Tibial nerve (tissue), 4 donors: ENCODE data around the gene FBLN1. TPM values are rescaled to one million over a fixed set of nuclear protein-coding genes. Genes with fewer than 3 reads are reported as not detected.

ENCODE experiments used
- DNase-seq, 2 donors: peaks; one replicate each; pipeline ENCODE4 v3.0.0-alpha.2; 2019; ENCODE audit warnings: low spot score in 2 of 2
- H3K27ac ChIP-seq, 4 donors: fragments of 200-600 bp; sonication (generic) in 3 of 4; one replicate each; pipeline ENCODE4 v1.5.1; 2017 to 2019; ENCODE audit warnings: mild to moderate bottlenecking in 1 of 4
- H3K27me3 ChIP-seq, 2 donors: fragments of 200-600 bp; sonication (generic) in 1 of 2; one replicate each; pipeline versions ENCODE4 v1.5.1 to v1.6.0; 2017 to 2019
- H3K36me3 ChIP-seq, 3 donors: fragments of 200-600 bp; sonication (generic); one replicate each; pipeline ENCODE4 v1.5.1; 2018 to 2019
- H3K4me1 ChIP-seq, 4 donors: fragments of 200-600 bp; sonication (generic) in 3 of 4; one replicate each; pipeline ENCODE4 v1.5.1; 2017 to 2019
- H3K4me3 ChIP-seq, 4 donors: fragments of 200-600 bp; sonication (generic) in 3 of 4; one replicate each; pipeline ENCODE4 v1.5.1; 2017 to 2019; ENCODE audit warnings: mild to moderate bottlenecking in 1 of 4, moderate library complexity in 1 of 4
- H3K9me3 ChIP-seq, 4 donors: fragments of 200-600 bp; sonication (generic) in 3 of 4; one replicate each; pipeline ENCODE4 v1.5.1; 2017 to 2019
- CTCF ChIP-seq, 5 experiments: fragments of 200-600 bp in 3 of 5; fragments of 450-650 bp in 2 of 5; sonication (generic) in 3 of 5; IDR thresholded peaks; one replicate each; pipeline ENCODE4 v1.5.1; 2016 to 2019; ENCODE audit warnings: antibody characterized with exemption in 5 of 5, mild to moderate bottlenecking in 3 of 5, moderate library complexity in 2 of 5
- EP300 ChIP-seq, 2 donors: sonication (generic); formaldehyde crosslinking; IDR thresholded peaks; one replicate each; pipeline ENCODE4 v1.6.1; 2017; ENCODE audit warnings: antibody characterized with exemption in 2 of 2, mild to moderate bottlenecking in 1 of 2
- POLR2A ChIP-seq, 2 donors: fragments of 450-650 bp; IDR thresholded peaks; one replicate each; pipeline ENCODE4 v1.6.1; 2017; ENCODE audit warnings: antibody characterized with exemption in 2 of 2, mild to moderate bottlenecking in 2 of 2, moderate library complexity in 2 of 2
- WGBS, 2 donors: methylation state at CpG; one replicate each; pipeline ENCODE4 v1.1.5; 2018; 5-methylcytosine and 5-hydroxymethylcytosine counted together
- total RNA-seq, 4 donors: library from RNA; depleted of rRNA; stranded (reverse); fragments of >200 nt; gene quantifications; one replicate each; pipeline ENCODE4 v1.1.0, GENCODE V29; 2016

Gene FBLN1
- total RNA-seq, 4 donors from 2014 or later = 172 to 1,145 (median 351) TPM

- no peak overlapping the region for H3K4me3 ChIP-seq
- no peak overlapping the region for H3K27ac ChIP-seq
- H3K4me1 ChIP-seq = peaks cover 0 to 65% (median 11%) of the 10 kb centered on the region in 4 donors
Observed at GRCh38 chr22:45508814-45509213, 6.1 kb downstream of the FBLN1 start.

GRCh38 chr22:45510376-45511232 lies 7.9 kb downstream of the FBLN1 start:
- TF ChIP-seq CTCF (IDR thresholded peaks at IDR 0.05) (no peak), POLR2A (IDR thresholded peaks at IDR 0.05) (no peak), EP300 (IDR thresholded peaks at IDR 0.05) (no peak)
- no peak for DNase-seq
- Histone ChIP-seq H3K27me3 (peaks cover 0 to 24% of the 10 kb centered on the region in 2 donors), H3K4me1 (peaks cover 0 to 62% (median 9%) of the 10 kb centered on the region in 4 donors), H3K27ac (peak overlapping the region in 2 of 4 donors; percentile 29 to 89), H3K4me3 (no peak overlapping the region), H3K9me3 (no peaks in the 10 kb centered on the region), H3K36me3 (no peaks in the 10 kb centered on the region)
- 70 to 75% methylated on average over 12 to 14 of the region's 14 CpGs for WGBS, 2 donors

More at GRCh38 chr22:45508814-45509213, 6.1 kb downstream of the FBLN1 start:
- DNase-seq = no peak
- H3K36me3 ChIP-seq = no peaks in the 10 kb centered on the region
- H3K27me3 ChIP-seq = peaks cover 0 to 40% of the 10 kb centered on the region in 2 donors
- WGBS, 2 donors = 88 to 94% methylated on average over 4 of the region's 4 CpGs
- no peaks in the 10 kb centered on the region for H3K9me3 ChIP-seq
- no peak for TF ChIP-seq CTCF (IDR thresholded peaks at IDR 0.05)
- no peak for TF ChIP-seq EP300 (IDR thresholded peaks at IDR 0.05)
- no peak for TF ChIP-seq POLR2A (IDR thresholded peaks at IDR 0.05)

- Histone ChIP-seq H3K9me3 (no peaks in the 10 kb centered on the region), H3K27me3 (peaks cover 0 to 14% of the 10 kb centered on the region in 2 donors), H3K4me3 (no peak overlapping the region), H3K36me3 (no peaks in the 10 kb centered on the region), H3K27ac (peak overlapping the region; percentile 51 to 89 (median 72)), H3K4me1 (peaks cover 0 to 64% (median 9%) of the 10 kb centered on the region in 4 donors)
- TF ChIP-seq EP300 (IDR thresholded peaks at IDR 0.05) = peak in 1 of 2 donors; percentile 83
- TF ChIP-seq CTCF (IDR thresholded peaks at IDR 0.05) = no peak
- 57 to 72% methylated on average over 8 of the region's 8 CpGs for WGBS, 2 donors
- peak; percentile 63 to 73 for DNase-seq
Observed at GRCh38 chr22:45511847-45512261, 9.2 kb downstream of the FBLN1 start.

GRCh38 chr22:45512363-45512762 lies 9.7 kb downstream of the FBLN1 start:
- peaks cover 0 to 68% (median 9%) of the 10 kb centered on the region in 4 donors for H3K4me1 ChIP-seq
- H3K27me3 ChIP-seq = peaks cover 0 to 9% of the 10 kb centered on the region in 2 donors
- no peaks in the 10 kb centered on the region for H3K36me3 ChIP-seq
- TF ChIP-seq EP300 (IDR thresholded peaks at IDR 0.05) (no peak), CTCF (IDR thresholded peaks at IDR 0.05) (no peak), POLR2A (IDR thresholded peaks at IDR 0.05) (no peak)
- WGBS, 2 donors = 51 to 81% methylated on average over 7 to 8 of the region's 8 CpGs
- H3K27ac ChIP-seq = peak overlapping the region; percentile 32 to 89 (median 67)
- no peaks in the 10 kb centered on the region for H3K9me3 ChIP-seq
- DNase-seq = no peak
- no peak overlapping the region for H3K4me3 ChIP-seq

GRCh38 chr22:45515676-45516075 lies 13.0 kb downstream of the FBLN1 start:
- peaks cover 0 to 5% (median 0%) of the 10 kb centered on the region in 3 donors for H3K36me3 ChIP-seq
- H3K4me3 ChIP-seq = no peak overlapping the region
- DNase-seq = peak in 1 of 2 donors; percentile 30
- H3K9me3 ChIP-seq = no peaks in the 10 kb centered on the region
- no peaks in the 10 kb centered on the region for H3K27me3 ChIP-seq
- H3K4me1 ChIP-seq = peaks cover 0 to 61% (median 9%) of the 10 kb centered on the region in 4 donors
- TF ChIP-seq CTCF (IDR thresholded peaks at IDR 0.05) (no peak), POLR2A (IDR thresholded peaks at IDR 0.05) (no peak)
- 59 to 73% methylated on average over 9 of the region's 9 CpGs for WGBS, 2 donors
- peak overlapping the region in 1 of 4 donors; percentile 24 for H3K27ac ChIP-seq
